Keratinocyte (primary cell): ENCODE measurements around the gene DGLUCY. TPM values are rescaled to one million over a fixed set of nuclear protein-coding genes. Genes with fewer than 3 reads are reported as not detected.

ENCODE experiments used
- DNase-seq: peaks from one replicate; pipeline ENCODE4 v3.0.0-alpha.2; 2011; ENCODE audit warnings: low read depth, missing footprints, low spot score
- FAIRE-seq: peaks from 2 replicates; lab custom pipeline; 2011; peaks lifted over from hg19 to GRCh38; lab: Jason Lieb, UNC
- H2AFZ ChIP-seq: 2 replicates; pipeline ENCODE4 v1.6.0; 2012; ENCODE audit warnings: low read length, control low read depth, inconsistent platforms; ENCODE audit not compliant: control insufficient read depth
- H3K27ac ChIP-seq: 2 replicates; pipeline ENCODE4 v1.5.1; 2011; ENCODE audit warnings: low read length; ENCODE audit not compliant: control insufficient read depth, insufficient read depth
- H3K27me3 ChIP-seq: 3 replicates; pipeline ENCODE4 v1.6.0; 2011; ENCODE audit warnings: low read length; ENCODE audit not compliant: control insufficient read depth, insufficient read depth; ENCODE audit errors: extremely low read depth
- H3K36me3 ChIP-seq, 2 experiments: 2 replicates in 1 of 2; 3 replicates in 1 of 2; pipeline ENCODE4 v1.5.1; 2011; ENCODE audit warnings: low read length in 2 of 2, mild to moderate bottlenecking in 1 of 2; ENCODE audit not compliant: control insufficient read depth in 2 of 2, insufficient read depth in 2 of 2; ENCODE audit errors: extremely low read depth in 1 of 2
- H3K4me1 ChIP-seq: 3 replicates; pipeline ENCODE4 v1.5.1; 2011; ENCODE audit warnings: low read length; ENCODE audit not compliant: control insufficient read depth, insufficient read depth; ENCODE audit errors: extremely low read depth
- H3K4me2 ChIP-seq: 3 replicates; pipeline ENCODE4 v1.6.0; 2011; ENCODE audit warnings: low read depth, low read length; ENCODE audit not compliant: control insufficient read depth, insufficient read depth; ENCODE audit errors: extremely low read depth
- H3K4me3 ChIP-seq, 3 experiments: fragments of 200-600 bp in 1 of 3; sonication (generic) in 1 of 3; 2 replicates in 2 of 3; 3 replicates in 1 of 3; pipeline ENCODE4 v1.5.1; 2011 to 2016; ENCODE audit warnings: low read length in 3 of 3, mild to moderate bottlenecking in 3 of 3, control low read depth in 2 of 3, inconsistent platforms in 1 of 3, low read depth in 1 of 3, mixed read lengths in 1 of 3, mixed run types in 1 of 3, moderate library complexity in 1 of 3; ENCODE audit not compliant: control insufficient read depth in 2 of 3, insufficient read depth in 2 of 3; ENCODE audit errors: extremely low read depth in 1 of 3
- H3K79me2 ChIP-seq: 2 replicates; pipeline ENCODE4 v1.6.0; 2012; ENCODE audit warnings: low read length; ENCODE audit not compliant: control insufficient read depth, insufficient read depth
- H3K9ac ChIP-seq: 3 replicates; pipeline ENCODE4 v1.6.0; 2011; ENCODE audit warnings: low read length; ENCODE audit not compliant: control insufficient read depth, insufficient read depth; ENCODE audit errors: extremely low read depth
- H3K9me1 ChIP-seq: 3 replicates; pipeline ENCODE4 v1.6.0; 2011; ENCODE audit warnings: low read length; ENCODE audit not compliant: control insufficient read depth, insufficient read depth; ENCODE audit errors: extremely low read depth
- H3K9me3 ChIP-seq: 2 replicates; pipeline ENCODE4 v1.5.1; 2012; ENCODE audit warnings: low read depth, low read length; ENCODE audit not compliant: control insufficient read depth
- H4K20me1 ChIP-seq: 3 replicates; pipeline ENCODE4 v1.6.0; 2011; ENCODE audit warnings: low read length; ENCODE audit not compliant: control insufficient read depth, insufficient read depth; ENCODE audit errors: extremely low read depth
- EZH2 ChIP-seq: IDR thresholded peaks from one replicate; pipeline ENCODE4 v1.6.1; 2012; ENCODE audit warnings: inconsistent platforms, mild to moderate bottlenecking, low read length, moderate library complexity
- dilution Hi-C: fragments of 300-500 bp; cut with MboI; formaldehyde crosslinking; loops from one replicate; pipeline ENCODE4 v1.7.0; 2020; ENCODE audit warnings: low sequenced_read_pairs; ENCODE audit not compliant: extremely low pct_ligation_motif_present
- polyA plus RNA-seq, 5 experiments: library from polyadenylated mRNA; depleted of rRNA in 3 of 5; stranded (reverse) in 3 of 5; stranded (forward) in 1 of 5; unstranded in 1 of 5; fragments of >200 nt; gene quantifications; 1 replicate in 1 of 5; 2 replicates in 3 of 5; 3 replicates in 1 of 5; pipeline versions ENCODE4 v1.2.1 to v1.2.3, GENCODE V29; 2011 to 2012; ENCODE audit warnings: missing spikeins in 2 of 5, low read depth in 1 of 5, low replicate concordance in 1 of 5
- TF ChIP-seq, protein P1 (sequence below), 3 experiments: IDR thresholded peaks in 1 of 3; conservative IDR thresholded peaks in 1 of 3; optimal IDR thresholded peaks in 1 of 3; 2 replicates in 2 of 3; 3 replicates in 1 of 3; pipeline versions ENCODE3 to v1.5.1; 2011; ENCODE audit warnings: low read length in 3 of 3, mild to moderate bottlenecking in 3 of 3, moderate library complexity in 2 of 3, control low read depth in 1 of 3, inconsistent platforms in 1 of 3; ENCODE audit not compliant: insufficient read depth in 2 of 3; ENCODE audit errors: extremely low read depth in 1 of 3

DGLUCY gene
- polyA plus RNA-seq, 1 donor (not counting 4 experiments of a cell fraction or from before 2014, with no cell fraction given): 19.4 TPM

DNA sequence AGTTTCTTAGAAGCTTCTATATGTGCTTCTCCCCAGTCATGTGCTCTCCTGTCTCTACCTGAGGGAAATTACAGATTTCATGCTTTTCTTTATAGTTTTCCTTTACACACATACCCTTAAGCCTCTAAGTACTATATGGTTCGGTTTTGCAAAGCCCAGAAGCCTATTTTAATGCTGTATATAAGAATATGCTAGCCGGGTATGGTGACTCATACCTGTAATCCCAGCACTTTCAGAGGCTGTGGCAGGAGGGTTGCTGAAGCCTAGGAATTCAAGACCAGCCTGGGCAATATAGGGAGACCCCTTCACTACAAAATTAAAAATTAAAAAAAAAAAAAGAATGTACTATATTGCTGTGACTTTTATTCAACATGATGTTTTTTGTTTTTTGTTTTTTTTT, 15.4 kb downstream of the DGLUCY start:
- Histone ChIP-seq H3K36me3 (peaks cover 3 to 9% of the 10 kb centered on the region in 2 experiments), H2AFZ (no peak overlapping the region), H4K20me1 (no peaks in the 10 kb centered on the region), H3K4me3 (no peak overlapping the region), H3K27me3 (no peaks in the 10 kb centered on the region), H3K4me2 (no peak overlapping the region), H3K9me1 (no peaks in the 10 kb centered on the region), H3K9me3 (peaks cover 11% of the 10 kb centered on the region), H3K27ac (no peak overlapping the region), H3K79me2 (peaks cover 2% of the 10 kb centered on the region), H3K4me1 (peaks cover 18% of the 10 kb centered on the region), H3K9ac (no peak overlapping the region)
- dilution Hi-C loops: no loop called here
- TF ChIP-seq EZH2: no peak
- TF ChIP-seq, protein P1, sequence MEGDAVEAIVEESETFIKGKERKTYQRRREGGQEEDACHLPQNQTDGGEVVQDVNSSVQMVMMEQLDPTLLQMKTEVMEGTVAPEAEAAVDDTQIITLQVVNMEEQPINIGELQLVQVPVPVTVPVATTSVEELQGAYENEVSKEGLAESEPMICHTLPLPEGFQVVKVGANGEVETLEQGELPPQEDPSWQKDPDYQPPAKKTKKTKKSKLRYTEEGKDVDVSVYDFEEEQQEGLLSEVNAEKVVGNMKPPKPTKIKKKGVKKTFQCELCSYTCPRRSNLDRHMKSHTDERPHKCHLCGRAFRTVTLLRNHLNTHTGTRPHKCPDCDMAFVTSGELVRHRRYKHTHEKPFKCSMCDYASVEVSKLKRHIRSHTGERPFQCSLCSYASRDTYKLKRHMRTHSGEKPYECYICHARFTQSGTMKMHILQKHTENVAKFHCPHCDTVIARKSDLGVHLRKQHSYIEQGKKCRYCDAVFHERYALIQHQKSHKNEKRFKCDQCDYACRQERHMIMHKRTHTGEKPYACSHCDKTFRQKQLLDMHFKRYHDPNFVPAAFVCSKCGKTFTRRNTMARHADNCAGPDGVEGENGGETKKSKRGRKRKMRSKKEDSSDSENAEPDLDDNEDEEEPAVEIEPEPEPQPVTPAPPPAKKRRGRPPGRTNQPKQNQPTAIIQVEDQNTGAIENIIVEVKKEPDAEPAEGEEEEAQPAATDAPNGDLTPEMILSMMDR (optimal IDR thresholded peaks at IDR 0.05 in 1 of 3, IDR thresholded peaks at IDR 0.05 in 1 of 3, conservative IDR thresholded peaks at IDR 0.05 in 1 of 3; ENCODE audit: extremely low read depth in 1 of 3, insufficient read depth in 2 of 3, low read length in 3 of 3): no peak
- no peak for DNase-seq
- no peak for FAIRE-seq

DNA sequence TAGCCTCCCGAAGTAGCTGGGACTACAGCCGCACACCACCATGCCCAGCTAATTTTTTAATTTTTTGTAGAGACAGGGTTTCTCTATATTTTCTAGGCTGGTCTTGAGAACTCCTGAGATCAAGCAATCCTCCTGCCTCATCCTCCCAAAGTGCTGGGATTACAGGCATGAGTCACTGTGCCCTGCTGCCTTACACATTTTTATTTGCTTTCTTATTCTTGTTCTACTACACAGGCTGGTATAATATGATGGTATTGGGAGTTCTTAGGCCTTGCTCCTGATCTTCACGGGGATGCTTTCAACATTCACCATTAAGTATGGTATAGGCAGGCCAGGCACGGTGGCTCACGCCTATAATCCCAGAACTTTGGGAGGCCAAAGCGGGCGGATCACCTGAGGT, 21.2 kb downstream of the DGLUCY start:
- H3K27me3 ChIP-seq: no peaks in the 10 kb centered on the region
- H3K4me3 ChIP-seq: no peak overlapping the region
- no peaks in the 10 kb centered on the region for H3K79me2 ChIP-seq
- H3K4me2 ChIP-seq: no peak overlapping the region
- TF ChIP-seq EZH2: no peak
- TF ChIP-seq, protein P1 (optimal IDR thresholded peaks at IDR 0.05 in 1 of 3, IDR thresholded peaks at IDR 0.05 in 1 of 3, conservative IDR thresholded peaks at IDR 0.05 in 1 of 3; ENCODE audit: extremely low read depth in 1 of 3, insufficient read depth in 2 of 3, low read length in 3 of 3): no peak
- dilution Hi-C loops: no loop called here
- H3K9me1 ChIP-seq: no peaks in the 10 kb centered on the region
- DNase-seq: no peak
- H2AFZ ChIP-seq: no peak overlapping the region
- H3K9ac ChIP-seq: no peak overlapping the region
- H3K27ac ChIP-seq: no peak overlapping the region
- H4K20me1 ChIP-seq: no peaks in the 10 kb centered on the region
- no peak for FAIRE-seq
- H3K4me1 ChIP-seq: peaks cover 5% of the 10 kb centered on the region
- H3K36me3 ChIP-seq: peaks cover 3 to 8% of the 10 kb centered on the region in 2 experiments
- no peaks in the 10 kb centered on the region for H3K9me3 ChIP-seq
